Psoas muscle (tissue), 8 donors: ENCODE results near the gene CCNJ. TPM values are rescaled to one million over a fixed set of nuclear protein-coding genes. Genes with fewer than 3 reads are reported as not detected.

ENCODE experiments used
- ATAC-seq, 4 donors: fragments of 200-7000 bp; cut with Tn5 transposase; one replicate each; pipeline ENCODE4 v1.9.1; 2020; ENCODE audit warnings: moderate library complexity in 3 of 4, mild to moderate bottlenecking in 2 of 4
- DNase-seq, 2 donors: peaks; one replicate each; pipeline ENCODE4 v3.0.0-alpha.2; 2020
- H3K27ac ChIP-seq: fragments of 200-600 bp; one replicate; pipeline ENCODE4 v1.8.0; 2022
- H3K27me3 ChIP-seq, 3 donors: fragments of 200-600 bp in 1 of 3; one replicate each; pipeline versions ENCODE4 v1.6.1 to v1.8.0; 2013 to 2022; ENCODE audit warnings: low read length in 2 of 3, mild to moderate bottlenecking in 2 of 3, moderate library complexity in 1 of 3; ENCODE audit not compliant: insufficient read depth in 3 of 3
- H3K36me3 ChIP-seq, 2 donors: fragments of 200-600 bp in 1 of 2; one replicate each; pipeline versions ENCODE4 v1.6.1 to v1.8.0; 2013 to 2022; ENCODE audit warnings: low read depth in 1 of 2, mild to moderate bottlenecking in 1 of 2, moderate library complexity in 1 of 2; ENCODE audit not compliant: insufficient read depth in 1 of 2
- H3K4me1 ChIP-seq: fragments of 200-600 bp; one replicate; pipeline ENCODE4 v1.8.0; 2022
- H3K4me3 ChIP-seq: fragments of 200-600 bp; one replicate; pipeline ENCODE4 v1.8.0; 2022; ENCODE audit warnings: mild to moderate bottlenecking
- H3K9me3 ChIP-seq: fragments of 200-600 bp; one replicate; pipeline ENCODE4 v1.8.0; 2022
- WGBS, 3 donors: extraction: QIAGEN DNeasy Blood & Tissue Kit; methylation state at CpG; one replicate each; pipeline versions ENCODE4 v1.1.6 to v1.1.7; 2013; 5-methylcytosine and 5-hydroxymethylcytosine counted together
- intact Hi-C, 2 donors: fragments of 100-400 bp; cut with DNase I; formaldehyde crosslinking; loops; one replicate each; pipeline versions ENCODE4 v1.11.0 to v1.14.2; 2022
- polyA plus RNA-seq, 3 donors: library from polyadenylated mRNA; stranded (reverse); fragments of 200-250 nt; gene quantifications; one replicate each; pipeline ENCODE4 v1.2.3, GENCODE V29; 2013
- total RNA-seq, 4 donors: library from RNA; stranded (reverse); fragmentation: NEBNext Ultra II Directional in 2 of 4; extraction: Animal tissue kit (Norgen Biotek cat#: 25700) in 2 of 4; gene quantifications; one replicate each; pipeline versions ENCODE4 v1.2.1 to v1.2.4, GENCODE V29; 2021 to 2023
- TF ChIP-seq, protein P1 (sequence below): fragments of 200-600 bp; IDR thresholded peaks from one replicate; pipeline ENCODE4 v1.8.0; 2022; ENCODE audit warnings: antibody characterized with exemption
- donor health status: healthy with polysubstance abuse.
- donor health status: DM: no; HTN: no; CAD: no; lungs with moderate emphysema.
- donor health status: Bipolar disorder and iron deficiency.
- donor health status: healthy.
- donor health status: DM: yes; HTN: yes; CAD: no.
- donor health status: DM: no; HTN: no; CAD: no.
- donor health status: DM: no; HTN: no; CAD: no.
- donor health status: DM: yes; HTN: yes; CAD: no.

The CCNJ gene
- total and polyA plus RNA-seq, 7 donors = 2.0 to 8.4 (median 4.8) TPM

DNA sequence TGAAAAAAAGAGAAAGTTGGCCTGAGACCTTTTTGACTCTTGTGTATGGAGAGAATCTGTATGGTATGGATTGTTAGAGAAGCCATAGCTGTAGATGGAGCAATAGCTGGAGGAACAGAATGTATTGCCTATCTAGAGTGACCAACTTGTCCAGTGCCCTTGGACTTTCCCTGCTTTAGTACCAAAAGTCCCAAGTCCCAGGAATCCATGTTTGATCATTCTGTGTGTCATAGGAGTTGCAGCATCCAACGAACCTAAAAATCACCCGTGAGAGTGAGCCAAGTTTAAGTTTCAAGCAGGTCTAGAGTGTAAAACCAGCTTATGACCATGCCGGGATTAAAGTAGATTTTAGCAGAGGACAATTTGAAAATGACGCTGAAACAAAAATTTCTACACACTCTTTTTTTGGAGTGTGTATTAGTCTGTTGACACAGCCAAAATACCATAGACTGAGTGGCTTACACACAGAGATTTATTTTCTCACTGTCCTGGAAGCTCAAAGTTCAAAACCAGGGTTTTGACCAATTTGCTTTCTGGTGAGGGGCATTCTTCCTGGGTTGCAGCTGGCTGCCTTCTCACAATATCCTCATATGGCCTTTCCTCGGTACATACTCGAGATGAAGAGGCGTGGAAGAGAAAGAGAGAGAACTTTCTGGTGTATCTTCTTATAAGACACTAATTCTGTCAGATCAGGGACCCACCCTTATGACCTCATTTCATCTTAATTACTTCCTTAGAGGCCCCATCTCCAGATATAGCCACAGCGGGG, 49.8 kb downstream of the CCNJ start:
- no peak overlapping the region for H3K27ac ChIP-seq
- DNase-seq = no peak
- no peaks in the 10 kb centered on the region for H3K4me1 ChIP-seq
- H3K36me3 ChIP-seq = no peaks in the 10 kb centered on the region
- no peak overlapping the region for H3K4me3 ChIP-seq
- ATAC-seq = no peak
- intact Hi-C loops = loop anchor here in 1 of 2 donors (5.0 kb wide), 1 partner anchor 51 kb away; the partner anchor contains the start of gene CCNJ
- H3K9me3 ChIP-seq = no peaks in the 10 kb centered on the region
- peaks cover 16 to 75% (median 29%) of the 10 kb centered on the region in 3 donors for H3K27me3 ChIP-seq
- whole genome bisulfite sequencing, 3 donors = 72 to 86% (median 85%) methylated on average over 8 of the region's 8 CpGs
- TF ChIP-seq, protein P1, sequence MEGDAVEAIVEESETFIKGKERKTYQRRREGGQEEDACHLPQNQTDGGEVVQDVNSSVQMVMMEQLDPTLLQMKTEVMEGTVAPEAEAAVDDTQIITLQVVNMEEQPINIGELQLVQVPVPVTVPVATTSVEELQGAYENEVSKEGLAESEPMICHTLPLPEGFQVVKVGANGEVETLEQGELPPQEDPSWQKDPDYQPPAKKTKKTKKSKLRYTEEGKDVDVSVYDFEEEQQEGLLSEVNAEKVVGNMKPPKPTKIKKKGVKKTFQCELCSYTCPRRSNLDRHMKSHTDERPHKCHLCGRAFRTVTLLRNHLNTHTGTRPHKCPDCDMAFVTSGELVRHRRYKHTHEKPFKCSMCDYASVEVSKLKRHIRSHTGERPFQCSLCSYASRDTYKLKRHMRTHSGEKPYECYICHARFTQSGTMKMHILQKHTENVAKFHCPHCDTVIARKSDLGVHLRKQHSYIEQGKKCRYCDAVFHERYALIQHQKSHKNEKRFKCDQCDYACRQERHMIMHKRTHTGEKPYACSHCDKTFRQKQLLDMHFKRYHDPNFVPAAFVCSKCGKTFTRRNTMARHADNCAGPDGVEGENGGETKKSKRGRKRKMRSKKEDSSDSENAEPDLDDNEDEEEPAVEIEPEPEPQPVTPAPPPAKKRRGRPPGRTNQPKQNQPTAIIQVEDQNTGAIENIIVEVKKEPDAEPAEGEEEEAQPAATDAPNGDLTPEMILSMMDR = no peak

DNA sequence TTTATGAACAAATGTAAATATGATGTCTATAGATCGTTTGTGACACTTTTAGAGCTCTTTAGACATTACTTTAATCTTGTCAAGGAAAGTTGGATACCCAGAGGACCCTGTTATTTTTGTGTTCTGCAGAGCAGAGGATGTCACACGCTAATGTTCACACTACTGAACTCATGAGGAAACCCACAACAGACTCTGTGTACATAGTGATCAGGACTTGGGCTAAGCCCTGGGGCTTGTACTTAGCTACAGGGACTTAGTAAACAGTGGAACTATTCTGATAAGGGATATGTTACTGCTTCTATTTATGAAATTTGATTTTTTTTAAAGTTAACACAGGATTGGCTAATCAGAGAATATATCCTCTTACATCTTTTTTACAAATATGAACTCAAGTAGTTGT, 50.6 kb downstream of the CCNJ start:
- H3K27ac ChIP-seq = no peak overlapping the region
- DNase-seq (no peak), ATAC-seq (no peak)
- intact Hi-C loops = loop anchor here in 1 of 2 donors (5.0 kb wide), 1 partner anchor 52 kb away; the partner anchor contains the start of gene CCNJ
- 53 to 55% (median 54%) methylated on average over 2 of the region's 2 CpGs for WGBS, 3 donors
- no peaks in the 10 kb centered on the region for H3K36me3 ChIP-seq
- no peaks in the 10 kb centered on the region for H3K4me1 ChIP-seq
- no peak overlapping the region for H3K4me3 ChIP-seq
- peaks cover 16 to 81% (median 29%) of the 10 kb centered on the region in 3 donors for H3K27me3 ChIP-seq
- H3K9me3 ChIP-seq = no peaks in the 10 kb centered on the region
- TF ChIP-seq, protein P1 = no peak

DNA sequence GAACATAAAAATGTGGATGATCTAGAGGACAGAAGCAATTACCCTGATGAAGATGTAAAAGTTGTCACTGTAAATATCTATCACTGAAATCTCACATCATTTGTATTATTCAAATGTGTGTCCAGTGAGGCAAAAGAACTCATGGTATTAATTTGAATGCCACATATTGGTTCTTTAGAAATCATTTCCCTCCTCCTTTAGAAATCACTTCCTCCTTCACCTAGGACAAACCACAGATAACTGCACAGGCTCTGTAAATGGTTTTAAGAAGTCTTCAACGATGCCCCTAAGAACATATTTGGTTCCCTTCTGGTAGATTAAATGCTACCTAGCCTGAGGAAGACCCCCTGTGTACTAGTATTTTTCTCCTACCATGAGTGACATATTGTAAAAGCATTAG, 53.6 kb downstream of the CCNJ start:
- H3K27ac ChIP-seq = no peak overlapping the region
- no peak overlapping the region for H3K4me3 ChIP-seq
- ATAC-seq (no peak), DNase-seq (no peak)
- H3K36me3 ChIP-seq = no peaks in the 10 kb centered on the region
- TF ChIP-seq, protein P1 = no peak
- no peaks in the 10 kb centered on the region for H3K4me1 ChIP-seq
- WGBS, 3 donors = 51 to 56% (median 55%) methylated on average over 1 of the region's 1 CpG
- no peaks in the 10 kb centered on the region for H3K9me3 ChIP-seq
- intact Hi-C loops = no loop called here
- peaks cover 17 to 83% (median 36%) of the 10 kb centered on the region in 3 donors for H3K27me3 ChIP-seq

DNA sequence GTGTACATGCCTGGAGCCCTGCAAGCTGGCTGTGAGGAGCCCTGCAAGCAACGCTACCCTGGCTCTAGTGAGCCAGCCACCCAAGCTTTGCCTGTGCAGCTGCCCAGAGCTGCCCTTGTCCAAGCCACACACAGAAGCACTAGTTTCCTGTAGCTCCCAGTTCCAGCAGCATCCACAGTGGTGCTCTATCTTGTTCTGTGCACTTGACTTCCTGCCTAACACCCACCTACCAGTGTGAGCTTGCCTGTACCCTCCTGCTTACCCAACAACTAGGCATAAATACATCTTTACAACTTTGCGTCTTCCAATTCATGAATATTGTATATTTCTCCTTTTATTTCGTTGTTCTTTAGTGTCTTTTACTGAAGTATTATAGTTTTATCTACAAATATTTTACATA, 54.5 kb downstream of the CCNJ start:
- TF ChIP-seq, protein P1 = no peak
- ATAC-seq = no peak

More for the DNA sequence above, 54.5 kb downstream of the CCNJ start:
- intact Hi-C loops = no loop called here
- Histone ChIP-seq H3K4me3 (no peak overlapping the region), H3K9me3 (no peaks in the 10 kb centered on the region), H3K36me3 (no peaks in the 10 kb centered on the region), H3K27ac (no peak overlapping the region), H3K4me1 (no peaks in the 10 kb centered on the region), H3K27me3 (peaks cover 11 to 75% (median 32%) of the 10 kb centered on the region in 3 donors)
- WGBS, 3 donors = 77 to 83% (median 81%) methylated on average over 3 of the region's 3 CpGs
- no peak for DNase-seq
